Adipocyte (in vitro differentiated cells): Measurements from ENCODE around the gene TENM4.
A peak's percentile ranks its signal among the peaks of the same experiment; 100 is the strongest.
"Not testable (repeated sequence)": the region's sequence is repeated elsewhere in the genome, so short reads cannot be mapped to it uniquely, and the experiment has no call there.

Experiments used
- DNase-seq: peaks from one replicate; pipeline ENCODE4 v3.0.0-alpha.2; 2015; ENCODE audit warnings: low read depth
- H3K27me3 ChIP-seq: replicated peaks from 2 replicates; pipeline ENCODE4 v1.7.0; 2013; ENCODE audit warnings: mild to moderate bottlenecking, low read length, moderate library complexity; ENCODE audit not compliant: control insufficient read depth, insufficient read depth
- H3K36me3 ChIP-seq: 2 replicates; pipeline ENCODE4 v1.7.0; 2013; ENCODE audit warnings: low read length, mild to moderate bottlenecking, moderate library complexity; ENCODE audit not compliant: control insufficient read depth, insufficient read depth, severe bottlenecking
- H3K4me1 ChIP-seq: 2 replicates; pipeline ENCODE4 v1.7.0; 2013; ENCODE audit warnings: mild to moderate bottlenecking, low read length, moderate library complexity; ENCODE audit not compliant: control insufficient read depth, insufficient read depth
- H3K4me3 ChIP-seq: 2 replicates; pipeline ENCODE4 v1.7.0; 2013; ENCODE audit warnings: mild to moderate bottlenecking, low read length, moderate library complexity
- H3K9ac ChIP-seq: 2 replicates; pipeline ENCODE4 v1.7.0; 2013; ENCODE audit warnings: mild to moderate bottlenecking, low read length, moderate library complexity
- H3K9me3 ChIP-seq: 2 replicates; pipeline ENCODE4 v1.7.0; 2013; ENCODE audit warnings: mild to moderate bottlenecking, low read length, moderate library complexity; ENCODE audit not compliant: control insufficient read depth

Gene TENM4

GRCh38 chr11:79226126-79226525 is 214.7 kb downstream of the TENM4 start:
- no peak overlapping the region for H3K4me3 ChIP-seq
- peaks cover 6% of the 10 kb centered on the region for H3K4me1 ChIP-seq
- H3K36me3 ChIP-seq = no peaks in the 10 kb centered on the region
- no peak for DNase-seq
- H3K27me3 ChIP-seq = no peaks in the 10 kb centered on the region
- H3K9ac ChIP-seq = no peak overlapping the region
- no peaks in the 10 kb centered on the region for H3K9me3 ChIP-seq

- H3K36me3 ChIP-seq, H3K9ac ChIP-seq: not testable (repeated sequence)
Measured at GRCh38 chr11:79222163-79222562, 218.7 kb downstream of the TENM4 start.

GRCh38 chr11:79221444-79222130 is 219.2 kb downstream of the TENM4 start:
- H3K9me3 ChIP-seq = no peaks in the 10 kb centered on the region
- no peak overlapping the region for H3K4me3 ChIP-seq
- H3K9ac ChIP-seq = no peak overlapping the region
- no peaks in the 10 kb centered on the region for H3K36me3 ChIP-seq
- no peak for DNase-seq
- H3K4me1 ChIP-seq = no peaks in the 10 kb centered on the region
- no peaks in the 10 kb centered on the region for H3K27me3 ChIP-seq

More at GRCh38 chr11:79222163-79222562, 218.7 kb downstream of the TENM4 start:
- H3K9me3 ChIP-seq, H3K4me1 ChIP-seq, DNase-seq, H3K27me3 ChIP-seq, H3K4me3 ChIP-seq: not testable (repeated sequence)

- Histone ChIP-seq H3K9me3 (no peaks in the 10 kb centered on the region), H3K27me3 (no peaks in the 10 kb centered on the region), H3K4me3 (no peak overlapping the region), H3K36me3 (no peaks in the 10 kb centered on the region), H3K9ac (no peak overlapping the region), H3K4me1 (no peaks in the 10 kb centered on the region)
- DNase-seq = no peak
Measured at GRCh38 chr11:79220171-79220570, 220.7 kb downstream of the TENM4 start.

GRCh38 chr11:79219186-79220045 is 221.4 kb downstream of the TENM4 start:
- Histone ChIP-seq H3K9me3 (no peaks in the 10 kb centered on the region), H3K4me3 (no peak overlapping the region), H3K27me3 (no peaks in the 10 kb centered on the region), H3K9ac (no peak overlapping the region), H3K4me1 (no peaks in the 10 kb centered on the region), H3K36me3 (peaks cover 4% of the 10 kb centered on the region)
- no peak for DNase-seq

- Histone ChIP-seq H3K9ac (no peak overlapping the region), H3K4me1 (peaks cover 11% of the 10 kb centered on the region), H3K9me3 (no peaks in the 10 kb centered on the region), H3K27me3 (no peaks in the 10 kb centered on the region), H3K4me3 (no peak overlapping the region), H3K36me3 (peaks cover 19% of the 10 kb centered on the region)
- no peak for DNase-seq
Measured at GRCh38 chr11:79212741-79213190, 228.1 kb downstream of the TENM4 start.

GRCh38 chr11:79209540-79210266 is 231.1 kb downstream of the TENM4 start:
- H3K4me1 ChIP-seq = peaks cover 11% of the 10 kb centered on the region
- no peaks in the 10 kb centered on the region for H3K27me3 ChIP-seq
- no peaks in the 10 kb centered on the region for H3K9me3 ChIP-seq
- no peak overlapping the region for H3K4me3 ChIP-seq
- H3K36me3 ChIP-seq = peaks cover 17% of the 10 kb centered on the region
- no peak overlapping the region for H3K9ac ChIP-seq
- DNase-seq = peak; percentile 59

- no peak overlapping the region for H3K4me3 ChIP-seq
- H3K4me1 ChIP-seq = peaks cover 11% of the 10 kb centered on the region
- no peak for DNase-seq
- H3K9me3 ChIP-seq = no peaks in the 10 kb centered on the region
- H3K36me3 ChIP-seq = peaks cover 10% of the 10 kb centered on the region
- H3K27me3 ChIP-seq = no peaks in the 10 kb centered on the region
- H3K9ac ChIP-seq = no peak overlapping the region
Measured at GRCh38 chr11:79208126-79208525, 232.7 kb downstream of the TENM4 start.

- Histone ChIP-seq H3K9ac (no peak overlapping the region), H3K36me3 (peaks cover 3% of the 10 kb centered on the region), H3K4me1 (peaks cover 11% of the 10 kb centered on the region), H3K9me3 (no peaks in the 10 kb centered on the region), H3K27me3 (no peaks in the 10 kb centered on the region), H3K4me3 (no peak overlapping the region)
- no peak for DNase-seq
Measured at GRCh38 chr11:79206951-79207350, 233.9 kb downstream of the TENM4 start.

- Histone ChIP-seq H3K9me3 (no peaks in the 10 kb centered on the region), H3K9ac (no peak overlapping the region), H3K4me1 (peaks cover 11% of the 10 kb centered on the region), H3K4me3 (no peak overlapping the region), H3K27me3 (no peaks in the 10 kb centered on the region), H3K36me3 (no peaks in the 10 kb centered on the region)
- DNase-seq = no peak
Measured at GRCh38 chr11:79205786-79206185, 235.0 kb downstream of the TENM4 start.
